ENCODE data around the gene AKT1S1.

The AKT1S1 gene

DNA sequence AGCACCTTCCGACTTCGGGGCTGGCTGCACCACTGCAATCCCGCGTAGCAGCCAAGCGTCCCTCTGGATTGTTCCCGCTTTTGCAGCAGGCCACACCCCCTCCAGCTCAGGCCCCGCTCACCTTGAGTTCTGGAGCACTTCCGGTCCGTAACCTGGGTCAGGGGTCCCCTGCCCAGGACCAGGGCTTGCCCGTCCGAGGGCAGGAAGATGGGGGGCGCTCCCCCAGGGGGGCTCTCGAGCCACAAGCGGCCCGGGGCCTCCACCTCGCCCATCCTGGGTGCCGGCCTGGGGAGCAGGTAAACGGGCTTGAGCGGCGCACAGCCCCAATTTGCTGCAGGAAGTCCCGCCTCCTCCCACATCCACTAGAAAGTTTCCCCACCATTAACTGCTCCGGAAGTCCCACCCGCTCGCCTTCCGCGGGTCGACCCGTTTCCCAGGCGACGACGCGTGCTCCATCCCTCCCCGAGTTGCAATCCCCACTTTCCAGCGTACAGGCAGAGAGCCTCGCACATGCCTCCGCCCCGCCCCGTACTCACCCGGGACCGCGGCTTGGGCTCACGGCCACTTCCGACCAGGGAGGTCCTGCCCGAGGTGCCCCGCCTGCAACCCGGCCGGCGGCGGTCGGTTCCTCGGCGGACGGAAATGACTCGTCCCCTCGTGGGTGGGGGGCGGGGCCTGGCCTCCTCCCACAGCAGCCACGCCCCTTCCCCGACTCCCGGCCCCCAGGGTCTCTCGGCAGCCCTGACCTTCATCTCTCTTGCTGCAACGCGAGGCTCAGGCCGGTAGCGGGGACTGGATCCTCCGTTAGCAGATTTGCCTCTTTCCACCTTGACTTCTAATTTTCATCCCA lies 10.0 kb downstream of the AKT1S1 start, which contains the start of gene PNKP:
Gene PNKP (minus strand): TSS at position 644 of the 850 bp plus-strand sequence. CDS start 372 bp downstream, at position 272.
- H3K4me3 ChIP-seq (ENCODE audit: low read depth, low read length) = peak within 1 kb of the TSS; percentile 86
- peak; percentile 74 for DNase-seq (ENCODE audit: low read depth)
- TF ChIP-seq, protein P1, sequence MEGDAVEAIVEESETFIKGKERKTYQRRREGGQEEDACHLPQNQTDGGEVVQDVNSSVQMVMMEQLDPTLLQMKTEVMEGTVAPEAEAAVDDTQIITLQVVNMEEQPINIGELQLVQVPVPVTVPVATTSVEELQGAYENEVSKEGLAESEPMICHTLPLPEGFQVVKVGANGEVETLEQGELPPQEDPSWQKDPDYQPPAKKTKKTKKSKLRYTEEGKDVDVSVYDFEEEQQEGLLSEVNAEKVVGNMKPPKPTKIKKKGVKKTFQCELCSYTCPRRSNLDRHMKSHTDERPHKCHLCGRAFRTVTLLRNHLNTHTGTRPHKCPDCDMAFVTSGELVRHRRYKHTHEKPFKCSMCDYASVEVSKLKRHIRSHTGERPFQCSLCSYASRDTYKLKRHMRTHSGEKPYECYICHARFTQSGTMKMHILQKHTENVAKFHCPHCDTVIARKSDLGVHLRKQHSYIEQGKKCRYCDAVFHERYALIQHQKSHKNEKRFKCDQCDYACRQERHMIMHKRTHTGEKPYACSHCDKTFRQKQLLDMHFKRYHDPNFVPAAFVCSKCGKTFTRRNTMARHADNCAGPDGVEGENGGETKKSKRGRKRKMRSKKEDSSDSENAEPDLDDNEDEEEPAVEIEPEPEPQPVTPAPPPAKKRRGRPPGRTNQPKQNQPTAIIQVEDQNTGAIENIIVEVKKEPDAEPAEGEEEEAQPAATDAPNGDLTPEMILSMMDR (IDR thresholded peaks at IDR 0.05; ENCODE audit: low read depth, low read length, missing control alignments) = no peak

DNA sequence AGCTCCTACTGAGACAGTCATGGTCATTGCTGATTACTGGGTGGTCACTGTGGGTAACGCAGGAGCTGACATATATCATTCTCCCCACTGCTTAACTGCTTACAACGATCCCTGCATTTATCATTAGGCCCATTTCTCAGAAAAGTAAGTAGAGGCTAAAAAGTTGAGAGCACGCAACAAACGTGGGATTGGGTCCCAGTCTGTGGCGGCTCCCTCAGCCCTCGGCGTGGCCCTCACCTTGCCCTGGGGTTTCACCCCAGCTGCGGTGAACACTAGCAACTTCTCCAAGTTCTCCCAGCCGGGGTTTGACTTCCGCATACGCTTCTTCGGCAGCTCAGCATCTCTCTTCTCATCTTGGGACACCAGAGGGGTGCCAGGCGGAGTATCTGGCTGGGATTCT lies 12.3 kb downstream of the AKT1S1 start:
- TF ChIP-seq, protein P1 (IDR thresholded peaks at IDR 0.05; ENCODE audit: low read depth, low read length, missing control alignments) = no peak
- DNase-seq (ENCODE audit: low read depth) = no peak
- H3K4me3 ChIP-seq (ENCODE audit: low read depth, low read length) = no peak overlapping the region

DNA sequence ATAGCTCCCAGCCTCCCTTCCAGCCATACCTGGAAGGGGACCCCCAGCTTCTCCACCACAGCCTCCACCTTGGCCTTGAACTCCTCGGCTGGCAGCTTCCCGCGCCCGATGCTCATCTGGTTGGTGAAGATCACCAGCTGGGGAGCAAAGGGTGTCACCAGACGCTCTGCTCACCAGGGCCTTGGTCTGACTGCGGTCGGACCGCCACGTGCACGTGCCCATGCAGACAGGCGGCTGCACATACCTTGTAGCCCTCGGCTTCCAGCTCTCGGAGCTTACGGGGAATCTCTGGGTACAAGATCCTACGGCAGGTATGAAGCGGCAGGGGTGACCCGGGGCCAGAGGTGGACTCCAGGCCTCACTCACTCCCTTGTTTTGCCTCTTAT lies 13.2 kb downstream of the AKT1S1 start:
- DNase-seq (ENCODE audit: low read depth) = no peak
- H3K4me3 ChIP-seq (ENCODE audit: low read depth, low read length) = no peak overlapping the region
- TF ChIP-seq, protein P1 (IDR thresholded peaks at IDR 0.05; ENCODE audit: low read depth, low read length, missing control alignments) = no peak

DNA sequence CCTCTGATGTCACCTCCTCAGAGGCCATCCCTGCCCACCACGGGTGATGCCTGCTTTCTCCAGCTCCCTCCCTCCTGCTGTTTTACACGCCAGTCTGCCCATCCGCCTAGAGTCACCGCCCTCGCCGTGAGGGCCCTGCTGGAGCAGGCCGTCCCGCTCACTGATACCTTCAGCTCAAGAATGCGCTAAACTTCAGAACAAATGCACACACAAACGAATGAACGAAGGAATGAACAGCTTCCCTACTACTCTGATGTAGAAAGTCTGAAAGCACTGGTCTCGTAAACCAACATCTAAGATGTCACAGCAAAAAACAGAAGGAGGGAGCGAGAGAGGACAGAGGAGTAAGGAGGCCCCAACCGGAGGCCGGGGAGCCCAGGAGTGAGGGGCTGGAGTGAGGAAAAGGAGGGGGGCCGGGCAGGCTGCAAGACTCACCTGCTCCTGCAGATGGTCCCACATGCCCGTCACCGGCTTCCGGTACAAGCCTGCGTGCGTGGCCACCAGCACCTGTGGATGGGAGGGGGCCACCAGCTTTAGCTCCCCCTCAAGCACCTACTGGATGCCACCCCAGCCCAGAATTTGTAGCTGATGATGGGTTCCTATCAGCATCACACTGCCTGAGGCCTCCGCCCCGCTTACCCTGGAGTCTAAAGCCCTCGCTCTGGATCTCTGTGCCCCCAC lies 13.8 kb downstream of the AKT1S1 start:
- no peak overlapping the region for H3K4me3 ChIP-seq (ENCODE audit: low read depth, low read length)
- DNase-seq (ENCODE audit: low read depth) = no peak
- TF ChIP-seq, protein P1 (IDR thresholded peaks at IDR 0.05; ENCODE audit: low read depth, low read length, missing control alignments) = no peak

GRCh38 chr19:49862391-49863253 lies 14.5 kb downstream of the AKT1S1 start:
- no peak overlapping the region for H3K4me3 ChIP-seq (ENCODE audit: low read depth, low read length)
- no peak for DNase-seq (ENCODE audit: low read depth)
- TF ChIP-seq, protein P1 (IDR thresholded peaks at IDR 0.05; ENCODE audit: low read depth, low read length, missing control alignments) = peak; percentile 50

- H3K4me3 ChIP-seq (ENCODE audit: low read depth, low read length) = no peak overlapping the region
- TF ChIP-seq, protein P1 (IDR thresholded peaks at IDR 0.05; ENCODE audit: low read depth, low read length, missing control alignments) = no peak
- no peak for DNase-seq (ENCODE audit: low read depth)
These were observed 15.4 kb downstream of the AKT1S1 start for GRCh38 chr19:49861541-49862378.
